Measurements from ENCODE around the gene USHBP1.

USHBP1 gene

DNA sequence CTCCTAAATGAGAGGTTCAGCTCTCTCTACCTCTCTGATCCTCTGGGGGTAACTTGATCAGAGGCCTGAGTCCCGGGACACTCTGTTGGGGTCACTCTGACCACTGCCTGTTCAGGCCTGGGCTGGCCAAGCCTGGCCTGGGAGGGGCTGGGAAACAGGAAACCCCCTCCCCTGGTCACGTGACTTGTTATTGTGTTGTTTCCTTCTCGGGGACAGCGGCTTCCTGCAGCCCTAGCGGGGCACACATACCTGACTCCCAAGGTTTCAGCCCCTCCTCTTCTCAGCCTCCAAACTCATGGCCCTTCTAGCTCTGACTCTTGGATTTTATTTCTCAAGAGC is at the start of gene USHBP1:
TSS of gene USHBP1 (minus strand) at position 105 of the 339 bp plus-strand sequence. CDS start 446 bp downstream, outside the sequence.
- no peak for TF ChIP-seq JUND (IDR thresholded peaks at IDR 0.05; ENCODE audit: low read depth)
- in situ Hi-C loops (cut with HindIII; ENCODE audit: low pct_unique_long_range_greater_than_20kb, low sequenced_read_pairs): no loop called here
- no peak for DNase-seq (ENCODE audit: low read depth in 1 of 2, low spot score in 1 of 2)

GRCh38 chr19:17314007-17314593 is 49.6 kb upstream of the USHBP1 start:
- in situ Hi-C loops (cut with HindIII; ENCODE audit: low pct_unique_long_range_greater_than_20kb, low sequenced_read_pairs): no loop called here
- no peak for DNase-seq (ENCODE audit: low read depth in 1 of 2, low spot score in 1 of 2)
- TF ChIP-seq JUND (IDR thresholded peaks at IDR 0.05; ENCODE audit: low read depth): no peak

DNA sequence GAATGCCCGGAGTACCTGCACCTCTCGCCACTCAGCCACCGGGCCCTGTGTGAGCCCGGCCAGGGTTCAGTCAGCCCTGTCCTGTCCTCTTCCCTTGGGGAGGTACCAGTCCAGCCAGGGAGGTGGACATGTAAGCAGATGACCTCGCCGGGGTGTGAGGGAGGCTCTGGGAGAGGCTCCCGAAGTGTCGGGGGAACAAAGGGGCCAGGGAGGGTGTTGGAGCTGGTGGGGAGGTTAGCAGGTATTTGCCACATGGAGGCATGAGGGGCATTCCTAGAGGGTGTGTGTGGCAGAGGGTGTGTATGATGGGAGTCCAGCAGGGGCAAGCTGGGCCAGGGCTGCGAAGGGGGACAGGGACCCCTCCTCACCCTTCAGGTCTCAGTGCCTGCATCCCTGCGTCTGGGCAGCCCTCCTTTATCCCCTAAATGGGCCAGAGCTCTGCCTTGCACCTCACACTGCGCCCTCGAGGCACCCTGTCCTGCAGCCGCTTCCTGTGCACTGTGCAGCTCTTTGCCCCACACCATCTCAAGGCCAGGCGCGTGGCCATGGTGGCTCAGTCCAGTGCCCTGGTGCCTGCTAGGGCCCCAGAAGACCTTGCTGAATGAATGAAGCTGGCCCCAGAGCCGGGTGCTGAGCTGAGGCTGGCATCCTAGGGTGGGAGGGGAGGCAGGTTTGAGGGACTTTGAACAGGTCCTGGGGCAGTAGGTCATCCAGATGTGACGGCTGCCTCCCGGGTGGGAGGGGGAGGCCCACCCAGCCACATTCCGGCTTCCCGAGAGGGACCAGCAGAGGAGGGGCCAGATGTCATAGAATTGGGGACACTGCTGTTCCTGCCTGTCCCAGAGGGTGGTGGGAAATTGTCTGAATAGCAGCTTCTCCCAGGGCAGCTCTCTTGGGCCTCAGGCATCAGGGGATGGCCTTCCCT is 47.9 kb upstream of the USHBP1 start:
- in situ Hi-C loops (cut with HindIII; ENCODE audit: low pct_unique_long_range_greater_than_20kb, low sequenced_read_pairs): no loop called here

GRCh38 chr19:17311455-17312188 is 47.1 kb upstream of the USHBP1 start:
- no peak for TF ChIP-seq JUND (IDR thresholded peaks at IDR 0.05; ENCODE audit: low read depth)
- DNase-seq (ENCODE audit: low read depth in 1 of 2, low spot score in 1 of 2): no peak
- in situ Hi-C loops (cut with HindIII; ENCODE audit: low pct_unique_long_range_greater_than_20kb, low sequenced_read_pairs): no loop called here

More for the DNA sequence above, 47.9 kb upstream of the USHBP1 start:
- TF ChIP-seq JUND (IDR thresholded peaks at IDR 0.05; ENCODE audit: low read depth): no peak
- DNase-seq (ENCODE audit: low read depth in 1 of 2, low spot score in 1 of 2): no peak

- DNase-seq (ENCODE audit: low read depth in 1 of 2, low spot score in 1 of 2): no peak
- in situ Hi-C loops (cut with HindIII; ENCODE audit: low pct_unique_long_range_greater_than_20kb, low sequenced_read_pairs): no loop called here
- no peak for TF ChIP-seq JUND (IDR thresholded peaks at IDR 0.05; ENCODE audit: low read depth)
Observed at GRCh38 chr19:17309965-17310461, 45.5 kb upstream of the USHBP1 start.

DNA sequence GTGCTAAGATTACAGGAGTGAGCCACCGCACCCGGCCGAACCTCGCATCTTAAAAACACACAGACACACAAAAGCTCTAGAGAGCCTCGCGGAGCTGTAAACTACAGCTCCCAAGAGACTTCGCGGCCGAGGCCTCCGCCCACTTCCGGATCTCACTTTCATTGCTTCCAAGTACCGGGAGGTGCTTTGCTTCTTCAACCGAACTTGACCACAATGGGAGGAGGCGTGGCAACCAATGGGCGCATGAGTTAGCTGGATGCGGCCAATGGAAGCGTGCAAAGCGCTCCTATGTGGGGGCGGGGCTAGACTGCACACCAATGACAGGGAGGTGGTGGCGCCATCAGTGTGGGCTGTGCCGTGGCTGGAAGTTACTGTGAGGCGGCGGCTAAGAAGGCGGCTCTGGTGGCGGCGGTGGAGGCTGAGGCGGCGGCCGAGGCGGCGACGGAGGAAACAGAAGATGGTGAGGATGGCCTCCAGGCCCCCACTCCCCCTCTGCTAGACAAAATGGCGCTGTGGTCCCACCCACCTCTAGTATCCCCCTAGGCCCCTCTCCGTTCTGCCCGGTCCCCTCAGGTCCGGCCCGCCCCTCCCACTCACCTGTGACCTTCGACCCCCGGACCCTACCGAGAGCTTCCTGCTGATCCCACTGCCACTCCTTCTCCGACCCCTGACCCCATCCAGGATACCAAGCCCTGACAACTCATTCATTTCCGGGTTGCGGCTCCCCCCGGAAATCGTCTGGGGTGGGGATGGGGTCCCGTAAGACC is 44.8 kb upstream of the USHBP1 start, which contains the start of gene DDA1:
TSS of gene DDA1 (plus strand) at position 366 of the 767 bp plus-strand sequence. CDS start at position 458, 92 bp downstream.
- in situ Hi-C loops (cut with HindIII; ENCODE audit: low pct_unique_long_range_greater_than_20kb, low sequenced_read_pairs): no loop called here
- DNase-seq (ENCODE audit: low read depth in 1 of 2, low spot score in 1 of 2): peak; percentile 96 to 99
- no peak for TF ChIP-seq JUND (IDR thresholded peaks at IDR 0.05; ENCODE audit: low read depth)

DNA sequence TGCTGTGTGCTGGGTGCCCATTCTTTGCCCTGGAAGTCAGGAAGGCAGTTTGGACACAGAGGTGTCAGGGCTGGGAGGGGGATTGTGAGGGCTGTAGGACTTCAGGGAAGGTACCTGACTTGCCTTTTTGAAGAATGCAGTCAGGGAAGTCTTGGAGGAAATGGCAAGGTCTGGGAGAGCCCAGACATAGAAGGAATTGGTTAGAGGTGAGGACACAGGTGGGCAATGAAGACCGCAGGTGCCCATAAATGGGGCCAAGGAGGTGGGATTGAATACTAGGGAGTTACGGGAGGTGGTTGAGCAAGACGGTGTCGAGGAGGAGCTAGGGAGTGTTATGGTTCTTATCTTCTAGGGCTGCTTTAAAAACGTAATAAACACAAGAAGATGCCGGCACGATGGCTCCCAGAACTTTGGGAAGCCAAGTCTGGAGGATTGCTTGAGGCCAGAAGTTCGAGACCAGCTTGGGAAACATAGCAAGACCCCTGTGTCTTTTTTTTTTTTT is 43.4 kb upstream of the USHBP1 start:
- no peak for TF ChIP-seq JUND (IDR thresholded peaks at IDR 0.05; ENCODE audit: low read depth)
- in situ Hi-C loops (cut with HindIII; ENCODE audit: low pct_unique_long_range_greater_than_20kb, low sequenced_read_pairs): no loop called here

DNA sequence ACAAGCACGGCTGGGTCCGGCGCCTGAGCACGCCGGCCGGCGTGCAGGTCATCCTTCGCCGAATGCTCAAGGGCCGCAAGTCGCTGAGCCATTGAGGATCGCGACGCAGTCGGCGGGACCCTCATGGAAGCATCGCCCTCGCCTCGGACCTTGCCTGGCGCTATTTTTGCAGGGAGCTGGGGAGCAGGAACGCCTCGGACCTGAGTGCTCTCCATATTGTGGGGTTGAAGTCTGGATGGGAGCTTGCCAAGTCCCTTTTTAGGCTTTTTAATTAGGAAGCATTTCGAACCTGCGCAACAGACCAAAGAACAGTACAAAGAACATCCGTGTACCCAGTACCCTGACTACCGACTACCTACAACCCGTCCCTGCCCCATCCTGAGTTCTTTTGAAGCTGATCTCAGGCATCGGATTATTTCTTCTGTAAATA is 41.8 kb upstream of the USHBP1 start:
- in situ Hi-C loops (cut with HindIII; ENCODE audit: low pct_unique_long_range_greater_than_20kb, low sequenced_read_pairs): no loop called here
- no peak for TF ChIP-seq JUND (IDR thresholded peaks at IDR 0.05; ENCODE audit: low read depth)
- no peak for DNase-seq (ENCODE audit: low read depth in 1 of 2, low spot score in 1 of 2)

More for the DNA sequence above, 43.4 kb upstream of the USHBP1 start:
- no peak for DNase-seq (ENCODE audit: low read depth in 1 of 2, low spot score in 1 of 2)

GRCh38 chr19:17305517-17306284 is 41.2 kb upstream of the USHBP1 start, which contains the start of gene MRPL34:
Gene MRPL34, plus strand, starts transcription at chr19:17305872. Its CDS starts 21 bp downstream, at chr19:17305893.
- TF ChIP-seq JUND (IDR thresholded peaks at IDR 0.05; ENCODE audit: low read depth): no peak
- DNase-seq (ENCODE audit: low read depth in 1 of 2, low spot score in 1 of 2): peak; percentile 84 to 99
- in situ Hi-C loops (cut with HindIII; ENCODE audit: low pct_unique_long_range_greater_than_20kb, low sequenced_read_pairs): no loop called here

DNA sequence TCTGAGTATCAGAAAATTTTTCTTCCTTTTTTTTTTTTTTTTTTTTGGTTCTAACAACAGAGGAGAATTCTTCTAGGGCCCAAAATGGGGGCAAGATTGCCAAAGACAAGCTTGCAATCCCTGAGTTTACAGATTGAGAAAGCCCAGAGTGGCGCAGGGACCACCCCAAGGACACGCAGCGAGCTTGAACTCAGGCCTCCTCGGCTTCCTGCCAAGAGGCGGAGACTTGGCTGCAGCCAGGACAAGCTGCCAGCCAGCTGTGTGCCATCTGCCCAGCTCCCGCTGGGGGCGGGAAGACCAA is 40.6 kb upstream of the USHBP1 start:
- in situ Hi-C loops (cut with HindIII; ENCODE audit: low pct_unique_long_range_greater_than_20kb, low sequenced_read_pairs): no loop called here
- TF ChIP-seq JUND (IDR thresholded peaks at IDR 0.05; ENCODE audit: low read depth): no peak
- DNase-seq (ENCODE audit: low read depth in 1 of 2, low spot score in 1 of 2): no peak

Data from T47D (cell line).